Measurements from ENCODE around the gene CBLB.
"Not testable (repeated sequence)": the region's sequence is repeated elsewhere in the genome, so short reads cannot be mapped to it uniquely, and the experiment has no call there.

Gene CBLB

GRCh38 chr3:105783631-105784030, 85.2 kb downstream of the CBLB start:
- DNase-seq, result no peak

- DNase-seq, result no peak
These were observed 86.9 kb downstream of the CBLB start for GRCh38 chr3:105781871-105782270.

GRCh38 chr3:105780107-105780506, 88.7 kb downstream of the CBLB start:
- DNase-seq, result no peak

- DNase-seq, result no peak
These were observed 93.4 kb downstream of the CBLB start for GRCh38 chr3:105775368-105775767.

GRCh38 chr3:105774444-105775180, 94.2 kb downstream of the CBLB start:
- no peak for DNase-seq

- no peak for DNase-seq
These were observed 95.5 kb downstream of the CBLB start for GRCh38 chr3:105773291-105773690.

- no peak for DNase-seq
These were observed 96.2 kb downstream of the CBLB start for GRCh38 chr3:105772635-105773034.

- no peak for DNase-seq
These were observed 97.4 kb downstream of the CBLB start for GRCh38 chr3:105771392-105771791.

GRCh38 chr3:105770410-105770809, 98.4 kb downstream of the CBLB start:
- no peak for DNase-seq

- no peak for DNase-seq
These were observed 101.0 kb downstream of the CBLB start for GRCh38 chr3:105767776-105768175.

- no peak for DNase-seq
These were observed 101.6 kb downstream of the CBLB start for GRCh38 chr3:105767216-105767615.

GRCh38 chr3:105765308-105765639, 103.5 kb downstream of the CBLB start:
- DNase-seq, result no peak

GRCh38 chr3:105764378-105765307, 104.2 kb downstream of the CBLB start:
- DNase-seq, result no peak

GRCh38 chr3:105763659-105764036, 105.2 kb downstream of the CBLB start:
- no peak for DNase-seq

- no peak for DNase-seq
These were observed 105.8 kb downstream of the CBLB start for GRCh38 chr3:105762749-105763658.

- DNase-seq, result not testable (repeated sequence)
These were observed 106.6 kb downstream of the CBLB start for GRCh38 chr3:105762214-105762613.

- DNase-seq, result no peak
These were observed 109.3 kb downstream of the CBLB start for GRCh38 chr3:105759442-105760078.

- no peak for DNase-seq
These were observed 110.4 kb downstream of the CBLB start for GRCh38 chr3:105758451-105758850.

GRCh38 chr3:105755121-105755886, 113.5 kb downstream of the CBLB start:
- no peak for DNase-seq

- no peak for DNase-seq
These were observed 115.9 kb downstream of the CBLB start for GRCh38 chr3:105752791-105753415.

GRCh38 chr3:105747696-105748095, 121.1 kb downstream of the CBLB start:
- DNase-seq, result no peak

All from SHP77 (cell line).